T-helper 2 cell treated with Interferon-gamma antibody and Interleukin-4, amounts not matched to agents 5 μg/mL and 100 μg/mL, for 36 hours (primary cell): ENCODE data around the gene B3GNT3.
"Not testable (repeated sequence)": the region's sequence is repeated elsewhere in the genome, so short reads cannot be mapped to it uniquely, and the experiment has no call there.

Experiments used
- DNase-seq: peaks from one replicate; pipeline ENCODE4 v3.0.0; 2021; ENCODE audit warnings: low spot score
- H3K27ac Mint-ChIP-seq: one replicate; pipeline ENCODE4 v1.8.0; 2021; ENCODE audit warnings: mild to moderate bottlenecking, mixed read lengths
- H3K27me3 Mint-ChIP-seq: one replicate; pipeline ENCODE4 v1.8.0; 2021; ENCODE audit warnings: low read depth, mixed read lengths
- H3K36me3 Mint-ChIP-seq: one replicate; pipeline ENCODE4 v1.8.0; 2021; ENCODE audit warnings: low read depth, mixed read lengths
- H3K4me1 Mint-ChIP-seq: one replicate; pipeline ENCODE4 v1.8.0; 2021; ENCODE audit warnings: low read depth, mixed read lengths
- H3K4me3 Mint-ChIP-seq: one replicate; pipeline ENCODE4 v1.8.0; 2022; ENCODE audit warnings: mild to moderate bottlenecking, moderate library complexity, mixed read lengths
- H3K9me3 Mint-ChIP-seq: one replicate; pipeline ENCODE4 v1.8.0; 2021; ENCODE audit warnings: mixed read lengths

Gene B3GNT3

GRCh38 chr19:17778251-17778967, 16.5 kb upstream of the B3GNT3 start:
- peak; percentile 15 for DNase-seq
- no peaks in the 10 kb centered on the region for H3K9me3 Mint-ChIP-seq
- no peaks in the 10 kb centered on the region for H3K27me3 Mint-ChIP-seq
- H3K4me3 Mint-ChIP-seq = no peak overlapping the region
- H3K4me1 Mint-ChIP-seq = peaks cover 8% of the 10 kb centered on the region
- no peak overlapping the region for H3K27ac Mint-ChIP-seq
- peaks cover 30% of the 10 kb centered on the region for H3K36me3 Mint-ChIP-seq

- peaks cover 30% of the 10 kb centered on the region for H3K36me3 Mint-ChIP-seq
These were observed 15.7 kb upstream of the B3GNT3 start for GRCh38 chr19:17778968-17779929.

DNA sequence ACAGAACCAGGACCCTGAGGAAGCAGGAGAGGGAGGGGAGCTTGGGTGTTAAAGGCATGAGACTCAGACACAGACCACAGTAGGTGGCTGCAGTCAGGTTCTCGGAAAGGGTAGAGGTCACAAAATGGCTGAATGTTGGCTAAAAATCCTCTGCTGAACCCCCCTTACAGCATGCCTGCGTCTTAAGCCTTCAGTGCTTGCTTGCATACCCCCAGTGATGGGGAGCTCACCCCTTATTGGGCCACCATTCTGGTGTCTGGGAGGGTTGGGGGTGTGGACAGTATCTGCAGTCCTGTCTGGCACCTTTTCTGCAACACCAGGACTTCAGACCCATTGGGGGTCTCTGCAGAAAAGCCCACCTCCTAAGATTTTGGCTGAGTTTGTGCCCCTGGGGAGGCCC, 14.2 kb upstream of the B3GNT3 start:
- H3K36me3 Mint-ChIP-seq = peaks cover 26% of the 10 kb centered on the region
- no peaks in the 10 kb centered on the region for H3K9me3 Mint-ChIP-seq
- H3K4me3 Mint-ChIP-seq = no peak overlapping the region
- no peak for DNase-seq
- no peak overlapping the region for H3K27ac Mint-ChIP-seq
- H3K4me1 Mint-ChIP-seq = peaks cover 8% of the 10 kb centered on the region
- no peaks in the 10 kb centered on the region for H3K27me3 Mint-ChIP-seq

More at GRCh38 chr19:17778968-17779929, 15.7 kb upstream of the B3GNT3 start:
- Mint-ChIP-seq H3K4me1 (peaks cover 9% of the 10 kb centered on the region), H3K4me3 (no peak overlapping the region), H3K27ac (peak overlapping the region; percentile 23), H3K27me3 (no peaks in the 10 kb centered on the region), H3K9me3 (no peaks in the 10 kb centered on the region)
- DNase-seq = no peak

DNA sequence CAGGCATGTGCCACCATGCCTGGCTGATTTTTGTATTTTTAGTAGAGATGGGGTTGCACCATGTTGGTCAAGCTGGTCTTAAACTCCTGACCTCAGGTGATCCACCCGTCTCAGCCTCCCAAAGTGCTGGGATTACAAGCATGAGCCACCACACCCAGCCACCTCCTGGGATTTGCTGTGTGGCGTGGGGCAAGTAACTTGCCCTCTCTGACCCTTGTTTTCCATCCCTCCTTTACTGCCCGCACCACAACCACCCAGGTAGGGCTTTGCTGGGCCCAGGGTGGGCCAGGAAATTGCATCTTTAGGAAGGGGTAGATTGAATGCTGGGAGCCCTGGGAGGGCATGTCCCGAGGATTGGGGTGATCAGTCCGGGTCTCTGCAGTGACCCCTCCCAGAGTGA, 11.2 kb upstream of the B3GNT3 start:
- H3K9me3 Mint-ChIP-seq, H3K4me1 Mint-ChIP-seq, H3K27me3 Mint-ChIP-seq, DNase-seq, H3K27ac Mint-ChIP-seq, H3K4me3 Mint-ChIP-seq: not testable (repeated sequence)
- peaks cover 29% of the 10 kb centered on the region for H3K36me3 Mint-ChIP-seq

- peak; percentile 49 for DNase-seq
- H3K4me3 Mint-ChIP-seq = no peak overlapping the region
- no peaks in the 10 kb centered on the region for H3K27me3 Mint-ChIP-seq
- peaks cover 5% of the 10 kb centered on the region for H3K4me1 Mint-ChIP-seq
- no peaks in the 10 kb centered on the region for H3K9me3 Mint-ChIP-seq
- H3K27ac Mint-ChIP-seq = no peak overlapping the region
- H3K36me3 Mint-ChIP-seq = peaks cover 35% of the 10 kb centered on the region
These were observed 10.5 kb upstream of the B3GNT3 start for GRCh38 chr19:17784201-17785008.

DNA sequence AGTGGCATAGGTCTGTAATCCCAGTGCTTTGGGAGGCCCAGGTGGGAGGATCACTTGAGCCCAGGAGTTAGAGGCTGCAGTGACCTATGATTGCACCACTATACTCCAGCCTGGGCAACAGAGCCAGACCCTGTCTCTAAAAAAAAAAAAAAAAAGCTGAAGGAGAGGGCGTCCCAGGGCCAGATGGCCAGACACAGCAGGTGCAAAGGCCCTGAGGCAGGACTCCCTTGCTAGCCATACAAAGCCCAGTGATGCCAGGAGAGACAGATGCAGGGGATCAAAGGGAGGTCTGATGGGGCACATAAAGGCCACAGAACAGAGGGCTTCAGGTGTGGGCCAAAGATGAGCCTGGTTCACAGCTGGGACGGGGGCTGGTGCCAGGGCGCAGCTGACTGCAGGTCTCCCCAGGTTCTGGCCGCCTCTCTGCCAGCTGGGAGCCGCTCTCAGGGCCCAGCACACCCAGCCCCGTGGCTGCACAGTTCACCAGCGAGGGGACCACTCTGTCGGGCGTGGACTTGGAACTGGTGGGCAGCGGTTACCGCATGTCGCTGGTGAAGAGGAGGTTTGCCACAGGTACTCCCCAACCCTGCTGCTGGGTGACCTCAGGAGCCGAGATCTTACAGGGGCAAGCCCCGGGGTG, 7.5 kb upstream of the B3GNT3 start:
- Mint-ChIP-seq H3K27me3 (no peaks in the 10 kb centered on the region), H3K4me1 (peaks cover 8% of the 10 kb centered on the region), H3K4me3 (no peak overlapping the region), H3K9me3 (no peaks in the 10 kb centered on the region), H3K27ac (no peak overlapping the region), H3K36me3 (peaks cover 31% of the 10 kb centered on the region)
- no peak for DNase-seq

DNA sequence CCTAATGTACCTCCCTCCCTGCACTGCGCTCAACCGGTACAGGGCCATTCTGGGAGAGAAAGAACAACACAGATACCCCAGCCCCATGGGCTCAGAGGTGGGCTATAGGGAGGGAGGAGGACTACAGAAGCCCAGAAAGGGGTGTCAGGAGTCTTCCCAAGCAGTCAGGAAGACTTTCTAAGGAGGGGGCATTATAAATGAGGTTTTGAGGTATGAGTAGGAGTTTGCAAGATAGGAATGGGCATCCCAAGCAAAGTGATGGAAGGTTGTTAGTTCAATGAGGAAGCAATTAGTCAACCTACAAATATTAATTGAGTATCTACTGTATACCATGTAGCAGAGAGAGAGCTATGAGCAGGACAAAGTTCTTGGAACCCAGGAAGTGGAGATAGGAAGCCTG, 6.3 kb upstream of the B3GNT3 start:
- Mint-ChIP-seq H3K27me3 (peaks cover 1% of the 10 kb centered on the region), H3K4me1 (peaks cover 8% of the 10 kb centered on the region), H3K9me3 (no peaks in the 10 kb centered on the region), H3K4me3 (no peak overlapping the region), H3K27ac (no peak overlapping the region), H3K36me3 (peaks cover 29% of the 10 kb centered on the region)
- no peak for DNase-seq

DNA sequence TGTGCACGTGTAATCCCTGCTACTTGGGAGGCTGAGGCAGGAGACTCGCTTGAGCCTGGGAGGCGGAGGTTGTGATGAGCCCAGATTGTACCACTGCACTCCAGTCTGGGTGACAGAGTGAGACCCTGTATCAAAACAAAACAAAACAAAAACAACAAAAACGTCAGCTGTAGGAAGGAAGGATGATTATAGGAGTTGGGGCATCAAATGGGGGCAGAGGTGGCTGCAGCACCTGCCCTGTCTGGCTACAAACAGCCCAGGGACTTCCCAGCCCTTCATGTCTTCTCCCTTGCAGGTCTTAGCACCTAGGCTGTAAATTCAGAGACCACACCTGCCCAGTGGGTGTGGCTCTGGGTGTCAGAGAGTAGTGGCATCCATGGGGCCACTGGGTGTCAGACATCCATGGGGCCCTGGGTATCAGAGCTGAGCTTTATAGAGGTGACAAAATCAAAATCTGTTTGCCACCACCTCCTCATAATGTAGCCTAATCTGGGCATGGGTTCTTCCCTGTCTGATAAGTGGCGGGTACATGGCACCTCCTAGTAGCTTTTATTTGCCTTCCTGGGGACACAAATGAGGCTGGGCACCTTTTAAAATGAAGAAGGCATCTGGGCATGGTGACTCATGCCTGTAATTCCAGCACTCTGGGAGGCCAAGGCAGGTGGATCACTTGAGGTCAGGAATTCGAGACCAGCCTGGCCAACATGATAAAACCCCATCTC, 4.7 kb upstream of the B3GNT3 start:
- H3K36me3 Mint-ChIP-seq = peaks cover 22% of the 10 kb centered on the region
- H3K4me1 Mint-ChIP-seq = peaks cover 5% of the 10 kb centered on the region

DNA sequence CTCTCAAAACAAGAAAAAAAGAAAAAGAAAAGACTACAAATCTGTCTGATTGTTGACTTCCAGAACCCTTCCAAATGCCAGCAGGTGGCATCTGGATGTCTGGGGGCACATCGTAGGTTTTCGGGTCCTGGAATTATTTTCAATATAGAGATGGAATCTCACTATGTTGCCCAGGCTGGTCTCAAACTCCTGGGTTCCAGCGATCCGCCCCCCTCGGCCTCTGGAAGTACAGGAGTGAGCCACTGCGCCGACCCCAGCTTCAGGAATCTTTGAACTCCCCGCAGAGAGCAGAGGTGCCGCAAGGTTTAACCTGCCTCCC, 567 bp upstream of the B3GNT3 start:
- H3K4me1 Mint-ChIP-seq = peaks cover 3% of the 10 kb centered on the region
- no peak overlapping the region for H3K27ac Mint-ChIP-seq
- no peaks in the 10 kb centered on the region for H3K9me3 Mint-ChIP-seq
- H3K36me3 Mint-ChIP-seq = no peaks in the 10 kb centered on the region
- peaks cover 21% of the 10 kb centered on the region for H3K27me3 Mint-ChIP-seq
- H3K4me3 Mint-ChIP-seq = no peak overlapping the region
- DNase-seq = no peak

More for the DNA sequence above, 4.7 kb upstream of the B3GNT3 start:
- H3K27ac Mint-ChIP-seq = no peak overlapping the region
- H3K9me3 Mint-ChIP-seq = no peaks in the 10 kb centered on the region
- DNase-seq = no peak
- H3K27me3 Mint-ChIP-seq = peaks cover 13% of the 10 kb centered on the region
- no peak overlapping the region for H3K4me3 Mint-ChIP-seq

DNA sequence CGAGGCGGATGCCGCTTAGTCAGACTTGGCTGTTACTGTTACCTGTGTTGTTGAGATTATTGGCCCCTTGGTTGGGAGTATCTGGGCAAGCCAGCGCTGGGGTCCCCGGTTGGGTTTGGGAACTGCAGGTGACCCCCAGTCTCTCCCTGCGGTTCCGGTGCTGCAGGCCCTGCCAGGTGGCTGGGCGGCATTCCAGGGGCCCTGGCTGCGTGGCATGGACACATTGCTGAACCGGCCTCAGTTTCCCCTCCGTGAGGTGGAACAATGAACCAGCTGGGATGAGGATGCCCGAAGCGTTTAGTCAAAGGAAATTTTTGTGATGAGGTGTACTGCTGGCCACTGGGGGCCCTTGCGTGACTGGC, 538 bp downstream of the B3GNT3 start:
- H3K9me3 Mint-ChIP-seq = no peaks in the 10 kb centered on the region
- H3K27ac Mint-ChIP-seq = no peak overlapping the region
- H3K4me1 Mint-ChIP-seq = peaks cover 3% of the 10 kb centered on the region
- peaks cover 21% of the 10 kb centered on the region for H3K27me3 Mint-ChIP-seq
- DNase-seq = no peak
- H3K4me3 Mint-ChIP-seq = no peak overlapping the region
- no peaks in the 10 kb centered on the region for H3K36me3 Mint-ChIP-seq

- Mint-ChIP-seq H3K4me3 (no peak overlapping the region), H3K27me3 (peaks cover 21% of the 10 kb centered on the region), H3K9me3 (no peaks in the 10 kb centered on the region), H3K27ac (no peak overlapping the region), H3K4me1 (peaks cover 3% of the 10 kb centered on the region), H3K36me3 (no peaks in the 10 kb centered on the region)
- DNase-seq = no peak
These were observed 1.3 kb downstream of the B3GNT3 start for GRCh38 chr19:17796013-17796837.

DNA sequence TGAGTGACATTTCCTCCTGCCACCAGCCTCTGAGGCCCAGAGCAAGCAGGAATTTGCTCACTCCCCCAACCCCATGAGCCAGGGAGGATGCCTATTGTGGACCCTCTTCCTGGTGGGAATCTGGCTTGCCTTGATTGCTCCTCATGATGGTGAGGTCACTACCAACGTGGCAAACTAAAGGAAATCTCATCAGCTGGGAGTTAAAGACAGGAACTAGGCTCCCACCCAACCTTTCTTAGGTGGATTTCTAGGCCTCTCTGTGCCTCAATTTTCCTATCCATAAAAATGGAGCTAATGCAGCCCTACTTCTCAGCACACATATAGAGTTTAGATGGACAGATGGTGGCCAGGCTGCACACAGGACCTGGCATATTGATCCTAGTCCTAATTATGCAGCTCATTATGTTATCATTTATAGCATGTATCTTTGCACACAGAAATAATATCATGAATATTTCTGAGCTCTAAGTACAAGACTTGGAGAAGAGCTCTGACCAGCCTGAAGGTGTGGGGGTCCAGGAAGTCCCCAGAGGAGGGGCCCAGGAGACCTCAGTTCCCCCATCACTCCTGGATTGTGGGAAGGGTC, 2.0 kb downstream of the B3GNT3 start:
- Mint-ChIP-seq H3K36me3 (no peaks in the 10 kb centered on the region), H3K4me1 (no peaks in the 10 kb centered on the region), H3K9me3 (no peaks in the 10 kb centered on the region), H3K4me3 (no peak overlapping the region), H3K27me3 (peaks cover 21% of the 10 kb centered on the region), H3K27ac (no peak overlapping the region)
- no peak for DNase-seq
